ENCODE data around the gene TK1.

TK1 gene

DNA sequence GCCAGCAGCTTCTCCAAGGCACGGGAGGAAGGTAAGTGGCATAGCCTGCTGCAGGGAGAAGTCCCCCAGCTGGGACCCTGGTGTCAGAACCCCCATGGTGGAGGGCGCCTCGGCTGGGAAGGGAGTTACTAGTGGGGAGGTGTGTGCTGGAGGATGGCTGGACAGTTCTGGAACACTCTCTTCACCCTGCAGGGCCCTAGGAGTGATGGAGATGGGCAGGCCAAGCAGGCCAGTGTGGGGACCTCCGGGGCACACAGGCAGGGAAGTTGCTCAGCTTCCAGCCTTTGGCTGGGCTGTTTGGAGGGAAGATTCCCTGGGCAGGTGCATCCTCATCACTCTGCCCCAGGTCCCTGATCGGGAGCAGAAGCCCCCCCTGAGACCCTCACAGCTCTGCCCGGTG lies 40.0 kb downstream of the TK1 start:
- TF ChIP-seq, protein P1, sequence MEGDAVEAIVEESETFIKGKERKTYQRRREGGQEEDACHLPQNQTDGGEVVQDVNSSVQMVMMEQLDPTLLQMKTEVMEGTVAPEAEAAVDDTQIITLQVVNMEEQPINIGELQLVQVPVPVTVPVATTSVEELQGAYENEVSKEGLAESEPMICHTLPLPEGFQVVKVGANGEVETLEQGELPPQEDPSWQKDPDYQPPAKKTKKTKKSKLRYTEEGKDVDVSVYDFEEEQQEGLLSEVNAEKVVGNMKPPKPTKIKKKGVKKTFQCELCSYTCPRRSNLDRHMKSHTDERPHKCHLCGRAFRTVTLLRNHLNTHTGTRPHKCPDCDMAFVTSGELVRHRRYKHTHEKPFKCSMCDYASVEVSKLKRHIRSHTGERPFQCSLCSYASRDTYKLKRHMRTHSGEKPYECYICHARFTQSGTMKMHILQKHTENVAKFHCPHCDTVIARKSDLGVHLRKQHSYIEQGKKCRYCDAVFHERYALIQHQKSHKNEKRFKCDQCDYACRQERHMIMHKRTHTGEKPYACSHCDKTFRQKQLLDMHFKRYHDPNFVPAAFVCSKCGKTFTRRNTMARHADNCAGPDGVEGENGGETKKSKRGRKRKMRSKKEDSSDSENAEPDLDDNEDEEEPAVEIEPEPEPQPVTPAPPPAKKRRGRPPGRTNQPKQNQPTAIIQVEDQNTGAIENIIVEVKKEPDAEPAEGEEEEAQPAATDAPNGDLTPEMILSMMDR (IDR thresholded peaks at IDR 0.05) = no peak
- no peak overlapping the region for H3K27ac ChIP-seq
- no peak for DNase-seq (ENCODE audit: low spot score)
- H3K4me3 ChIP-seq = no peak overlapping the region

- TF ChIP-seq, protein P1 (IDR thresholded peaks at IDR 0.05) = no peak
- H3K27ac ChIP-seq = no peak overlapping the region
- DNase-seq (ENCODE audit: low spot score) = no peak
- no peak overlapping the region for H3K4me3 ChIP-seq
Observed at GRCh38 chr17:78146471-78146869, 40.4 kb downstream of the TK1 start.

DNA sequence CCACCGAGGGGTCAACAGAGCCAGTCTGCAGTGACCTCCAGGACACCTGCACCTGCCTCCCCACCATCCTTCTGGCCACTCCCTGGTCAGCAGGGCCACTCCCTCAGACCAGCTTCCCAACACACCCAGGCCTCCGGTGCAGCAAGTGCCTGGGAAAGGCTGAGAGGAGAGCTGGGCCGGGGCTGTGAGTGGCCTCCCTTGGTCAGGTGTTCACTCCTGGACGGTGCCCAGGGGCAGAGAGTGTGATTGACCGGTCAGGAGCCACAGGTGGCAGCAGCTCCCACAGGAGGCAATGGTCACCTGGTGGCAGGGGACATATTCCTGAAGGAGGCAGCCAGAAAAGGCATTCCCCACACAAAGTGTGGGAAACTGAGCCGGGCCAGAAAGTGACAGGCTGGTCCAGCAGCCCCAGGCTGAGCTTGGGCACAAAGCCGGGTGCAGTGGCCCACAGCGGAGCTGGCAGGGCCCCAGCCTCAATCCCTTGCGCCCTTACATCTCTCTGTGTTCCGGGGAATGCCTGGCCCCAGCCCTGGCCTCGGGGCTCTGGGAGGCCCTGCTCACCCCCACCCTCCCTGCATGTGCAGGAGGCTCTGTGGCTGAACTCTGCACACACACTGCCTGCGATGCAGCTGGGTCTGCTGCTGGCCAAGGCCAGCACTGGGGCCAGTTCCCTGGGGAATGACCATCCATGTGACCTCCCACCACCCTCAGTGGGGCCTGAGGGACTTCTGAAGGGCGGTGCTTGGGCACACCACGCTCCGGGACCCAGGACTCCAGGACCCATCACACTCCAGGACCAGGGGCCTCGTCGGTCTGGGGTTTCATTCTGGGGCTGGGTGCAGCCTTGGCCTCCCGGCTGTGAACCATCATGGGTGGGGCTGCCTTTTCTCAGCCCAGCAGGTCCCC lies 41.9 kb downstream of the TK1 start:
- TF ChIP-seq, protein P1 (IDR thresholded peaks at IDR 0.05) = no peak
- DNase-seq (ENCODE audit: low spot score) = peak; percentile 70
- H3K4me3 ChIP-seq = peak overlapping the region; percentile 38
- H3K27ac ChIP-seq = peak overlapping the region in 1 of 2 donors; percentile 83

- peak overlapping the region in 1 of 2 donors; percentile 83 for H3K27ac ChIP-seq
- DNase-seq (ENCODE audit: low spot score) = peak; percentile 81
- TF ChIP-seq, protein P1 (IDR thresholded peaks at IDR 0.05) = no peak
- peak overlapping the region; percentile 38 for H3K4me3 ChIP-seq
Observed at GRCh38 chr17:78144147-78144719, 42.6 kb downstream of the TK1 start.

DNA sequence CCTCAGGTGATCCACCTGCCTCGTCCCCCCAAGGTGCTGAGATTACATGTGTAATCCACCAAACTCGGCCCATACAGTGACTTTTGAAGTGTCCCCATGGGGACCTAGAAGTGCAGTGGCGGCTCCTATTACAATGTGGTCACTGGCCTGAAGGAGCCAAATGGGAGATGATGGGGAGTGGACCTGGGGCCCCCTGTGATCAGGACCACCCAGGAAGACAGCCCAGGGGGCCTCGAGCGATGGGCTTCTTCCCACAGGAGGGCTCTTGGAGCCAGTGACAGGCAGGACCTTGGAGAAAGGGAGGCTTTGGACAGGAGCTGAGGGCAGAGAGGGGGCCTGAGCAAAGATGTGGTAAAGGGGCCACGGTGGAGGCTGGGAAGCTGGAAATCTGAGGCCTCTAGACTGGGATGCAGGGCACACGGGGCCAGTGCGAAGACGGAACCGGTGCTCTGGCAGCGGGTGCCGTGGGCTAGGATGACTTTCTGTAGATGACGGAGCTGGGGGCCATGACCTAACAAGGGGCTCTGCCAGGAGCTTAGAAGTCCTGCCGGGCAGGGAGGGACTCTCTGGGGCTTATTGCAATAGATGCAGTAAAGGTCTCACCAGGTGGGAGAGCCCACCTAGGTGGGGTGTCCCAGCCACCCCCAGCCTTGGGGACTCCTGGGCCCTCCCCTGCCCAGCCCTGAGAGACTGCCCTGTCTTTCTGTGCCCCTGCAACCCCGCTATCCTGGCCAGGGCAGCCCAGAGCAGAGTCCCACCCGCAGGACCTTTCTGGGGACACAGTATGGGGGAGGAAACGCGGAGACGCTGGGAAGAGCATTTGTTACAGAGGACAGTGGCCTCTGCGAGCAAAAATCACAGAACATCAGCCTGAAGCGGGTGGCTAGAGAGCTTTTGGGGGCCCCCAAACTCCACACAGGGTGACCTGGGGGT lies 43.4 kb downstream of the TK1 start:
- Histone ChIP-seq H3K4me3 (no peak overlapping the region), H3K27ac (peak overlapping the region in 1 of 2 donors; percentile 83)
- TF ChIP-seq, protein P1 (IDR thresholded peaks at IDR 0.05) = no peak
- no peak for DNase-seq (ENCODE audit: low spot score)

GRCh38 chr17:78142119-78142861 lies 44.6 kb downstream of the TK1 start:
- TF ChIP-seq, protein P1 (IDR thresholded peaks at IDR 0.05) = no peak
- Histone ChIP-seq H3K27ac (no peak overlapping the region), H3K4me3 (no peak overlapping the region)
- DNase-seq (ENCODE audit: low spot score) = peak; percentile 62

All from coronary artery (tissue), 2 donors.